Stimulated activated CD8-positive, alpha-beta memory T cell treated with anti-CD3 and anti-CD28 coated beads, Interleukin-15, amount 100 ng/mL, for 1 hour (primary cell): ENCODE results near the gene TWF2.

Experiments
- DNase-seq: peaks from one replicate; pipeline ENCODE4 v3.0.0-alpha.2; 2020; ENCODE audit warnings: low read depth

TWF2 gene

DNA sequence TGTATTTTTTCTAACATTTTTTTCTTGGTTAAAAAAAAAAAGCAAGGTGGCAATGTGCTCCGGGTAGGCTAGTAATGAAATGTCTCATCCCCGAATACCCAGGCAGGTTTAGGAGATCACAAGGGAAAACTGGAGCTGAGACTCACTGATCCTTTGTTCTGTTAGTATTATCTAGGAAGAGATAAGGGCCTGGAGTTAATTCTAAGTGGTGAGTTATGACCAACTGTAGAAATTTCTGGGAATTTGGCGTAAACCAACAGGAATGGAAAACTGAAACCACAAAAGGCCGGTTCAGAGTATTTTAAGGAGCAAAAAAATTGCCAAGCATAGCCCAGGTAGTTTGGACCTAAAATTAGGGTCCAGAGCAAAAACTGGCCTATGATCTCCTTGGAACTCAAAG, 19.0 kb upstream of the TWF2 start:
- no peak for DNase-seq

DNA sequence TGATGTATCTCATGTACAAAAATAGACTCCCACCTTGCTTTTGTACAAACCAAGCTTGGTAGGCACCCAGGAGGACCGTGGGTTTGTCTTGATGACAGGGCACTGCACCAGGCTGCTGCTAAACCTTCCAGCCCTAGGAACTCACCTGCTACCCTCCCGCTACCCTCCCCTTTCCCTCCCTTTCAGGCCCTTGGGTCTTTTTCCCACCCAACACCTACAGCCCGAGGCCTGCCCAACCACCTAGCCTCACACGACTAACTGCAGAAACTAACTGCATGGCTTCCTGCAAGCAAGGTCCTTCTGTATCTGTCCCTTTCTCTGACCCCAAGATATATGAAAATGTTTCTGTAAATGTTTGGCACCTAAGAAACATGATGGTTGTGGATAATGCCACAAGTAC, 17.7 kb upstream of the TWF2 start:
- DNase-seq = no peak

DNA sequence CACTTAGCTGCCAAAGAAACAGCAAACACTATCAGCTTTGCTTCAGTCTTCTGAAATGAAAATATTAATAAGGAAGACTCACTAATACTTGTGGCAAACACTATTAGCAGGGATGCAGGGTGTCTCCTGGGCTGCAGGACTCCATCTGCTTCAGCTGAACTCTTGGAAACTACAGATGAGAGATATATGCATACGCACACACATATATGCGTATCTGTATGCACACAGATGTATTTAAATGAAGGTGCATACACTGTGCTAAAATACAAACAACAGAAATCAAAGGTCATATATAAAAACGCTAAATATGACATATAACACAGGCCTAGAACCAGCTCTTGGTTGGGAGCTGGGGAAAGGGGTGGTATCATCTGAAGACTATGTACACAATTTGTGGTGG, 17.2 kb upstream of the TWF2 start:
- DNase-seq = no peak

DNA sequence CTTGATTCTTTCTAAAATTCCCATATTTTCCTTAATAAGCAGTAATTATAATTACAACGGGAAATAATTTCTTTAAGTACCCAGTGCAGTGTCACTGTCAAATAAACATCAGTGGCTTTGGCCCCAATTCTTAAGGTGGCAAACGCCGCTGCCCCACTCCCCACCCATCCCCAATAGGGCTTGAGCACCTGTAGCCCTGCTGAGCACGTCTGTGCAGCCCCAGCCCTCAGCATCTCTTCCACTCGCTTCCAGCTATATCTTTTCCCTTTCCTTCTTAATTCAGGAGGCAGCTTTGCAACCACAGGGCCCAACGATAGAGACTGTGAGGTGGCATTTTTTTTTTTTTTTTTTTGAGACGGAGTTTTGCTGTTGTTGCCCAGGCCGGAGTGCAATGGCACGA, 15.7 kb upstream of the TWF2 start:
- DNase-seq = no peak

DNA sequence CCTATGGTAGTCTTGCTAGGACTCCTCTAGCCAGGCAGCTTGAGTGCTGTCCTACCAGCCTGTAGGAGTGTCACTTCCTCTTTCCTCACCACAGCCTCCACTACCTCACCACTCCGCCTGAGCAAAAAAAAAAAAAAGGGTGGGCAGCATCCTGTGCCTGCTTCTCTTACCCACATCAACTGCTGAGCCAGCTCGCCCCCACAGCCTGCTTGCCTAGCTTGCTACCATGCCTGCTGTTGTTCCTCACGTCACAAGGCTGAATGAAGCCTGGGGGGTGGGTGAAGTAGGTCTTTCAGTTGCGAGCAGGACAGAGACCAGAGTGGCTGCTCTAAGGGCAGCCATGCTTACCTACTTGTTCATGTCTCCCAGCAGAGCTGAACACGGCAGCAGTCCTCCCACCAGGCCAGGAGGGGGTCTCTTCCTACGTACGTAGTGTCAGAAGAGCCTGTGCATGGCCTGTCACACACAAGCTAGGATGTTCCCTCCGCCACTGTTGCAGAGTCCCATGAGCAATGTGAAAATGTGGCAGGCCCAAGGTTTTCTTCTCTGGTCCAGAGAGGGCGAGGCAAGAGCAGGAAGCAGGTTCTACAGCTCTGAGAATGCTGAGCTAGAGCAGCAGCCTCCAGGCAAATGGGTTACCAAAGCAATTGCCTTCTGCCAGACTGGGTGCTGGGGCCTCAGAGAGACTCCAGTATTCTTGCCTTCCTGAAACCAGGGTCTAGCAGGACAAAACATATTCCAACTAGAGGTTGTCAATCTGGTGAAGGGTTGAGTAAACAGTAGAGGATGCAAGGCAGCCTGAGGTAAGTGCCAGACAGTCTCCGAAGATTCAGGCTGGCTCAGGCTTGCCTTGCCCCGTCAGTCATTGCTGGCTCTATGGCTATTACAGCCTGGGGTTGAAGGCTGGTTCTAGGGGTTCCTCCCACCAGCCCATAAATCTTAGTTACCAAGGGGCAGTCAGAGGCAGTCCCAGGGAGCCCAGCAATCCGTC, 14.7 kb upstream of the TWF2 start:
- peak; percentile 51 for DNase-seq

DNA sequence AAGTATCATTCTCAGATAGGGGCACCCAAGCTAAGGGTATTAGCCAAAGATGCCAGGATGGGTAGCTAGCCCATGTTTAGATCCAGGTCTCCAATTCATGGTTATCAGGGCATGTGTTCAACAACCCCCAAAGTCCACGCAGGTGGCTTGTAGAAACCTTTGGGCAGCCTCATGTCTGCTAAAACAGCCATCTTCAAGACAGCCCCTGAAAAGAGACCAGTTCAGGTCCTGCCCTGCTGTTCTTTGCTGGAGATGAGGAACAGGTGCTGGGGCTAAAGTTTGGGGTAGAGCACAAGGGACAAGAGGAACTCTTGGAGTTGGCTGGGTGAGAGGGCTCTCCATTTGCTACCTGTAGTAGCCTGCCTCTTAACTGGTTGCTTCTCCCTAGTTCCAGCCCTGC, 11.2 kb upstream of the TWF2 start:
- no peak for DNase-seq

DNA sequence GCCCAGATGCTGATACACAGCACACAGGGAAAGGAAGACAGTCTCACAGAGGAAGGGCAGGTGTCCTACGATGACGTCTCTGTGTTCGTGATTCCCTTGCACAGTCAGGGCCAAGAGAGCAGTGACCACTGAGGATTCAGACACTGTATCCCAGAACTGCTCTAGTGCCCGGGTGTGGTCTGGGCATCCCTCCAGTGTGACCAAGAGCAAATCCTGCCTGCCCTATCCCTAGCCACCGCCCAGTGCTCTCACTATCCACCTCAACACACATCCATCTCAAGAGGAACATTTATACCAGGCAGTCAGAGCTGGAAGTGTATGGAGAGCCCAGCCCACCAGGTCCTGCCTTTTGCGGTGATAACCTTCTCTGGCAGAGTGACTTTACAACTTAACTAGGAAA, 10.7 kb upstream of the TWF2 start:
- no peak for DNase-seq

DNA sequence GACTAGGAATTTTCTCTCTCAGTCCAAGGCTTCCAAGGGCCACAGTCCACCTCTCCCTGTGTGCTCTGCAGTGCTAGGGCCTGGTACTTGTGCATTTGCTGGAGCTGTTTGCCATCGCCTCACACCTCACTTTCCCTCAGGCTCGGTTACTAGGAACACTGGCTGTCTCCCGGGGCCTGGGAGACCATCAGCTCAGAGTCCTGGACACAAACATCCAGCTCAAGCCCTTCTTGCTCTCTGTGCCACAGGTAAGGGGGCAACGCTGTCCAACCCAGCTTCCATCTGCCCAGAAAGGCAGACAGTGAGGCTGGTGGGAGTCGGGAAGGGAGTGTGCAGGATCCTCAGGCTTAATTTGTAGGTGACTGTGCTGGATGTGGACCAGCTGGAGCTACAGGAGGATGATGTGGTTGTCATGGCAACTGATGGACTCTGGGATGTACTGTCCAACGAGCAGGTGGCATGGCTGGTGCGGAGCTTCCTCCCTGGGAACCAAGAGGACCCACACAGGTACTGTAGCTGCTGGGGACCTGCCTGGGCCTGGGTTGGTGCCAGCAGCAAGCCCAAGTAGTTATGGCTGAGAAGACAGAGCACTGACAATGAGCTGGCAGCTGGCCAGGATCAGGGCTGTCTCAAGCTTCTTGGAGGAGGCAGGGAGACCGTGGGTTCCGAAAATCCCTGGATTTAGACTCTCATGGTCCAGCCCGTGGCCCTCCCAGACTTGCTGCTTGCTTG, 10.0 kb upstream of the TWF2 start:
- no peak for DNase-seq

DNA sequence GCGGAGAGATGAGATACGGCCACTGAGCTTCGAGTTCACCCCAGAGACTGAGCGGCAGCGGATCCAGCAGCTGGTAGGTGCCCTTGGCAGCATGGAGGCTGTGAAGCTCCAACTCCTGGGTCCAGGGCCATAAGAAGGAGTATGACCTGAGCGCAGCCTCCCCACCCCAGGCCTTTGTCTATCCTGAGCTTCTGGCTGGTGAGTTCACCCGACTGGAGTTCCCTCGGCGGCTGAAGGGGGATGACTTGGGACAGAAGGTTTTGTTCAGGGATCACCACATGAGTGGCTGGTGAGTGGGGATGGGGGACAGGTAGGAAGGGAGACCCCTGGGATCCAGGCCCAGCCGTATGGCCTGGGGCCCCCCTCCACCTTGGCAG, 9.2 kb upstream of the TWF2 start:
- no peak for DNase-seq

DNA sequence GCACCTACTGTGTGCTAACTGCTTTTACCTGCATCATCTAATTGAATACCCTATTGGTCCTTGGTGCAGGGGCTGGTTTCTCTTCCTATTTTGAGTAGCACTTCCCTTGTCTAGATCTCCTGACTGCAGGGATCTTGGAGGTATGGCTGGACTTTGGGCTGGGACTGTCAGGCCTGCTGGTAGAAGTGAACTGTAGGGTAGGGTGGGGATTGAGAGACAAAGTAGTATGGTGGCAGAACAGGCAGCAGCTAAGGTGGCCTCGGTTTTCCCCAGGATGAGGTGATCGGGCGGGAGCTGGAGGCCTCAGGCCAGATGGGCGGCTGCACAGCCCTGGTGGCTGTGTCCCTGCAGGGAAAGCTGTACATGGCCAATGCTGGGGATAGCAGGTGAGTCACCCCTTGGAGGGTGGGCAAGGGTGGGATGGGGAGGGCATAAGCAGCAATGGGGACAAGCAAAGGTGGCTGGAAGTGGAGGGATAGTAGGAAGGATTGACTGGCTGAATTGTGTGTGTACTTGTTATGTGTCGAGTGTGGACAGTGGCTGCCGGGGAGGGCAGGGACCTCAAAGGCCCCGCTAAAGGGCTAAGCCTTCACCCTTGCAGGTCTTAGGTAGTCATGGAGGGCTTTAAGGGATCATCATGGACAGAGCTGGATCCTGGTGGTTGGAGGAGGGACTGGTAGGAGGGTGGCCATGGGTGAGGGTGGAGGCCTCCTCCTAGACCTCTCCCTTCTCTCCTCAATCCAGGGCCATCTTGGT, 8.6 kb upstream of the TWF2 start:
- DNase-seq = no peak

DNA sequence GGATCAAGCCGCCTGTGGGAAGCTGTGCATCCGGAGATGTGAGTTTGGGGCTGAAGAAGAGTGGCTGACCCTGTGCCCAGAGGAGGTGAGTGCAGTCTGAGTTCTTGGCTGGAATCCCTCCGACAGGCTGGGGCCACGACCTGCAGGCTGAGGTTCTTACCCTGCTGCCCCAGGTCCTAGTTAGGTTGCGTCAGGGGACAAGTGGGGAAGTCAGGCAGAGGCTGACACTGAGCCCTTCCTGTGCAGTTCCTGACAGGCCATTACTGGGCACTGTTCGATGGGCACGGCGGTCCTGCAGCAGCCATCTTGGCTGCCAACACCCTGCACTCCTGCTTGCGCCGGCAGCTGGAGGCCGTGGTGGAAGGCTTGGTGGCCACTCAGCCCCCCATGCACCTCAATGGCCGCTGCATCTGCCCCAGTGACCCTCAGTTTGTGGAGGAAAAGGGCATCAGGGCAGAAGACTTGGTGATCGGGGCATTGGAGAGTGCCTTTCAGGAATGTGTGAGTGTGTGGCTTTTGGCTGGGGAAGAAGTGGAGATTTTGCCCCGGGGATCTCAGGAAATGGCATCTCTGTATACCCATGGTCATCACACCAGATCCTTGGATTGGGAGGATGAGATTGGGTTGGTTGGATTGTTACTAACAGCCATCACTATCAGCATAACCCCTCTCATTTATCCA, 7.9 kb upstream of the TWF2 start:
- no peak for DNase-seq

DNA sequence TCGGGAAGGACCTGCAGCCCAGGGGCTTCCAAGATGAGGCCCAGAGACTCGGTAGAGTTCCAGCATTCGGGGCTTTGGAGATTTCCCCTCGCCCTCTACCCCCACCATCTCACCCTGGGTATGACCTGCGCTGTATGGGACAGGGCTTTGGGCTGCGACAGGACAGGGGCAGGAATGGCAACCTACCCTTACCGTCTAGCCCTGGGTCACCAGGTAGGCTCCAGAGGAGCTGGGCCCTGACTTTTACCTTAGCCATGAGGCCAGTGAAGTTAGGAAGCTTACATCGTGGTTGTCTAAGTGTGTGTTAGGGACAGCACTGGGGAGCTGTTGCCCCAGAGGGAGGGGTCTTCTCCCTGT, 7.3 kb upstream of the TWF2 start:
- DNase-seq = no peak

DNA sequence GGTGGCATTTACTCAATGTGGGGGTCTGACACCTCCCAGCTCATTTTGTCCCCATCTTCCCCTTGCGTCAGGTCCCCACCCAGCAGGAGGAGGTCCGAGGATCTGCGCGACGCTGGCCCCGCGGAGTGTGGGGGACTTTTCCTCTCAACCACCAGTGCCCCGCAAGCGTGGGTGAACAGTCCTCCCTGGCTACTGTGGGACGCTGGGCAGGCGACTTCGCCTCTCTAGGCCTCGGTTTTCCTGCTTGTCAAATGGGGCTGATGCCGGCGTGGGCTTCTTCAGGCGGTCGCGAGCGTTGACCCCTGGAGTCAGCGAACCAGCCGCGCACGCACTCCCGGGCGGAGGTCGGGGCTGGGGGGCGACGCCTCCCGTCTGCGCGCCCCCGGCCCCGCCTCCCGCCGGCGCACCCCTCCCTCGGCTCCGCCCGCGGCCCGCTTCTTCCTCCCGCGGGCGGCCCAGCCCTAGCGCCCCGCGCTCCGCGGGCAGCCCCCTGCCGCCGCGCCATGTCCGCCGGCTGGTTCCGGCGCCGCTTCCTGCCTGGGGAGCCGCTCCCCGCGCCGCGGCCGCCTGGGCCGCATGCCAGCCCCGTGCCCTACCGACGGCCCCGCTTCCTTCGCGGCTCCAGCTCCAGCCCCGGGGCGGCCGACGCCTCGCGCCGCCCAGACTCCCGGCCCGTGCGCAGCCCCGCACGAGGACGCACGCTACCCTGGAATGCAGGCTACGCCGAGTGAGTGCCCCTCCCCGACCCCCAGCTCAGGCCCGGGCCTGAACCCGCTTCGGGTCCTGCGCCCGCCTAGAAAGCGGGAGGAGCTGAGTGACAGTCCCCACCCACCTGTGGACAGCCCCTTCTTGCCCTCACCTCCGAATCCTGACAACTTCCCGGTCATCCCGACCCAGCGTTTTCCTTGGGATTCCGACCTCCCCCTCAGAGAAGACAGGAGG, 6.6 kb upstream of the TWF2 start, which contains the start of gene PPM1M:
PPM1M (plus strand) TSS at position 438 of the 942 bp plus-strand sequence; CDS start at position 504, 66 bp downstream.
- no peak for DNase-seq

DNA sequence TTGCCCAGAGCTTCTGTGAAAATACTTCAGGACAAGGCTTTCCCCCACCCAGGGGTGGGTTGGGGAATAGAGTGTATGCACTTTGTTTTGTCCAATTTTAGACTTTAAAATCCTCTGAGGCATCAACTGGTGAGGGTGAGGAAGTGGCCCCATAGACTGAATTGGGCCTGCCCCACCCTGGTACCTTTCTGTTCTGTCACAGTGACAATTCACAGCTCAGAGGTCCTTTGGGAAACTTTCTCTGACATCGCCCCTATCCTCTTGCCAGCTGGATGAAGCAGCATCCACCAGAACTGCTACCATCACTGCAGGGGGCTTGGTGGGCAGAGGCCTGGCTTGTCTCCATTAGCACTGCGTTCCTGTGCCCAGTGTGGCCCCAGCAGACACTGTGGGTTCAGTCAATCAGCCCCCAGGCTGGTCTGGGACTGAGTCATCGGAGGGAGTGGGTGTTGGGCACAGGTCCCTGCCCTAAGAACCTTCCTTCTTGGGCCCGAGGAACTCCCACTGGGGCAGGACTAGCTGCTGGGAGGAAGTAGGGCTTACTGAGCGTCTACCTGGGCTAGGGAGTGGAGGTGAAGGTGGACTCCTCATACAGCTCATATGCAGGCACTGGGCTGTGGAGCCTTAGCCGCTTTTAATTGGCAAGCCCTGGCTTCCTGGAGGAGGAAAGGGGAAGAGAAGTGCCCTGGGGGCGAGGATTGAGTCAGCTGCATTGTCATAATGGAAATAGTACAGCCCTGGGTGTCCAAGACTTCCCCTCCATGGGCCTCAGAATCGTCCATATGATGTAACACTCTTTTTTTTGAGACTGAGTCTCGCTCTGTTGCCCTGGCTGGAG, 5.1 kb upstream of the TWF2 start:
- no peak for DNase-seq

DNA sequence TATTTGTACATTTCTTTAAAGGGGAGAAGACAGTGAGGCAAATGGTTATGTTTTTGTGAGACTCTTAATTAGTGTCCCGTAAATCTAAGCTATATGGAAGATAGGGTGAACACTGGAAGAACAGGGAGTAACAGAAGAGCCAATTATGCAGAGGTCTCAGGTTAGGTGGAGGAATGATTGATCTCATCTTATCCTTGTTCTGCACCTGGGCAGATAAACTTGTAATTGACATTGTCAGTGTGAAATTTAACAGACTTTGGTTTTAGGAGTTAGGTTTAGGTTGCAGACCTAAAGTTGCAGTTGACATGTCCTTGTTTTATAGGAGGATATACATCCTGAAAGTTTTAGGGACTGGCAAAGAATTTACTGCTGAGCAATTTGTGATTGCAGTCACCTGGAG, 3.1 kb upstream of the TWF2 start:
- no peak for DNase-seq

DNA sequence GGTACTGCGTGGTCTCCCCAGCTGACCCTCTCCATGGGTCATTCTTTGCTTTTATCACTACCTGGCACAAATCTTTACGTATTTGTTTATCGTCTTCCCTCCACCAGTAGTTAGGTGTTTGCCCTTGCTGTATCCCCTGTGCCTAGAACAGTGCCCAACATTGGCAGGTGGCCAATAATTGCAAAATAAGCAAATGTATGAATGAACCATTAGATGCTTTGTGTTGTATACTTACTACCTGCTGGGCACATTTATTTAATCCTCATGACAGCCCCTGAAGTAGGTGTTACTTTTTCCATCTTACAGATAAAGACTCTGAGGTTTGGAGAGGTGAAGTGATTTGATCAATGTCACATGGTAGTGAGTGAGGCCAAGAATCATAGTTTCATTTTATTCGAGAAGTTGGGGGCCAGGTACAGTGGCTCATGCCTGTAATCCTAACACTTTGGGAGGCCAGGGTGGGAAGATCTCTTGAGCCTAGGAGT, 2.0 kb upstream of the TWF2 start:
- DNase-seq = no peak

DNA sequence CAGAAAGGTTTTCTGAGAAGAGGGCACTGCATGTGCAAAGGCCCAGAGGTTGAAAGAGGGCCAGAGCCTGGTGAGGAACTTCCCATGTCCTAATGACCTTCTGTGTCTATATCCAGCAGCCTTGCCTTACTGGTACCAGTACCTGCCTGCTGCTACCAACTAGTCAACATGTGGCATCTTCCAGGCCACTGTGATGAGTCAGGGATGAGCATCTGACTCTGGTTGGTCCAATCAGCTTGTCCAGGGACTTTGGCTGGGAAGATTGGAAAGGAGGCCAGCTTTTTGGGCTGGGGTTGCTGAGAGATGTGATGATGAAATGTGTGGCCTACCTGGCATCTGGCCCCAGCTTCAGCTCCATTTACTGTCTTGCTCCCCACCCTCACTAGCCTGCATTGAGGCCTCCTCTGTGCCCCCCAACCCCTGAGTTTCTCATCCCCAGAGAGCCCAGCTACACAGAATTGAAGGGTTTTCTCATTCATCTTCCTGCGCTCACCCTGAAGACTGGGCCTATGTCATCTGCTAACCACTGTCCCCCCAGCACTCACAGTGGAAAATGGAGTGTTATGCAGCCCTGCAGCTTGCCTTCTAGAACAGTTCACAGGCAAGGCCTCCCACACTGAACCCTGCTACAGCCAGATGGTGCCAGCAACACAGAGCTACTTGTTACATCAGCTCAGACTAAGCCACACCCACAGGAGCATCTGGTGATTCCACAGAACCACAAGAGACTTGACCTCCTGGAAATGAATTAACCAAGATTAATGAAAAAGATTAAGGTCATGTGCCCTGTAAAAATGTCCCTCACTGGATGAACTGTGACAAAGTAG, 1.3 kb upstream of the TWF2 start:
- no peak for DNase-seq

DNA sequence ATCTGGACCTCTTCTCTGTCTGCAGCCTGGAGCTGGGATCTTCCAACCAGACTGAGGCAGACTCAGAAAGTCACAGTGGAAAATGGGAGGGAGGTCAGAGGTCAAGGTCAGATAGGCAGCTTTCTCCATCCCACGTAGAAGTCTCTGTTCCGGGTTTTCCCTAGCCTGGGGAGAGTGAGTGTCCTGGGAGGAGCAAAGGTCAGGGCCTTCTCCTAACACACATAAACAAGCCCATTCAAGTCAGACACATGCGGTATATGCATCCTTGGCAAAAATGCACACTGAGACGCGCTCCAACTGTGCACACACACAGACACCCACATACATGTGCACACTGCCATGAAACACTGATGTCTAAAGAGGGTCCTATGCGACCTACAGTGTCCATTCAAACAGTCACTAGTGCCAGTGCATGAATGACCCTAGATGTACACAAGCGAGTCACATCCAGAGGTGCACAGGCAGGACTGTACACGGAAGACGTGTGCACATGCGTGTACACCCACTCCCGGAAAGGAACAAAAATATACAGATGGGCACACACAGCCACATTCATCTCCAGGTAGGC, 681 bp downstream of the TWF2 start:
- no peak for DNase-seq
